ENCODE measurements around the gene NHLRC3. TPM values are rescaled to one million over a fixed set of nuclear protein-coding genes. Genes with fewer than 3 reads are reported as not detected.
A peak's percentile ranks its signal among the peaks of the same experiment; 100 is the strongest.

Gene NHLRC3
- total RNA-seq, 4 donors from 2014 or later = 11.6 to 25.5 (median 20.9) TPM

DNA sequence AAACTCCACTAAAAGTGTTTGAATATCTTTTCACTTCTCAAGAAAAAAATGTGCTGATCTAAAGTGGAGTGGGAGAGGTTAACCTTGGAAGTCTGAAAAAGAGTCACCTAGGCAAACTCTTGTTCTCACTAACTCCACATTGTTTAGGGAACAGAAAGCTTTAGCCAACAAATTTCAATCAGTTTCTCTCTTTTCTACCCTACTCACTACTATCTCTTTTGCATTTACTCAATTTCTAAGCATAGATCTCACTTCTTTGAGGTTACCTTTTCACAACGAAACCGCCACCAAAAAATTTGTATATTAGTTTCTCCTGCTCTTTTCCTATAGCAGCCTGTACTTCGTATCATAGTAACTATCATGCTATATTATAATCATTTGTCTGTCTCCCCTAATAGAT is 6.3 kb downstream of the NHLRC3 start:
- no peak for DNase-seq
- H3K27ac ChIP-seq = no peak overlapping the region
- H3K4me3 ChIP-seq = no peak overlapping the region
- H3K9me3 ChIP-seq = no peaks in the 10 kb centered on the region
- H3K36me3 ChIP-seq = peaks cover 0 to 10% (median 0%) of the 10 kb centered on the region in 3 donors
- no peaks in the 10 kb centered on the region for H3K27me3 ChIP-seq
- TF ChIP-seq, protein P1, sequence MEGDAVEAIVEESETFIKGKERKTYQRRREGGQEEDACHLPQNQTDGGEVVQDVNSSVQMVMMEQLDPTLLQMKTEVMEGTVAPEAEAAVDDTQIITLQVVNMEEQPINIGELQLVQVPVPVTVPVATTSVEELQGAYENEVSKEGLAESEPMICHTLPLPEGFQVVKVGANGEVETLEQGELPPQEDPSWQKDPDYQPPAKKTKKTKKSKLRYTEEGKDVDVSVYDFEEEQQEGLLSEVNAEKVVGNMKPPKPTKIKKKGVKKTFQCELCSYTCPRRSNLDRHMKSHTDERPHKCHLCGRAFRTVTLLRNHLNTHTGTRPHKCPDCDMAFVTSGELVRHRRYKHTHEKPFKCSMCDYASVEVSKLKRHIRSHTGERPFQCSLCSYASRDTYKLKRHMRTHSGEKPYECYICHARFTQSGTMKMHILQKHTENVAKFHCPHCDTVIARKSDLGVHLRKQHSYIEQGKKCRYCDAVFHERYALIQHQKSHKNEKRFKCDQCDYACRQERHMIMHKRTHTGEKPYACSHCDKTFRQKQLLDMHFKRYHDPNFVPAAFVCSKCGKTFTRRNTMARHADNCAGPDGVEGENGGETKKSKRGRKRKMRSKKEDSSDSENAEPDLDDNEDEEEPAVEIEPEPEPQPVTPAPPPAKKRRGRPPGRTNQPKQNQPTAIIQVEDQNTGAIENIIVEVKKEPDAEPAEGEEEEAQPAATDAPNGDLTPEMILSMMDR (IDR thresholded peaks at IDR 0.05) = no peak
- TF ChIP-seq POLR2A (IDR thresholded peaks at IDR 0.05) = no peak
- peaks cover 0 to 2% (median 0%) of the 10 kb centered on the region in 4 donors for H3K4me1 ChIP-seq

DNA sequence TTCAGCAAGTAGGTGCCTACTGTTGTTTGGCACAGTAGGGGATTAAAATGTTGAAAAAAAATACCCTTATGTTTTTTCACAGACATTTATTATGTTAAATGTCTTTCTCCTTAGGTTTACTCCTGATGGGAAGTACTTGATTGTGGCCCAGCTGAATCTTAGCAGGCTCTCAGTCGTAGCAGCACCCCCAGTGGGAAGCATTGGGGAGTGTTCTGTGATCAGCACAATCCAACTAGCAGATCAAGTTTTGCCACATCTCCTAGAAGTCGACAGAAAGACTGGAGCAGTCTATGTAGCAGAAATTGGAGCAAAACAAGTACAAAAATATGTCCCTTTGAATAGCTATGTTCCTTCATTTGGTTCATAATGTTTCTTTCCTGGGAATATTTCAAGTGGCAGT is 9.3 kb downstream of the NHLRC3 start:
- Histone ChIP-seq H3K4me3 (no peak overlapping the region), H3K27me3 (no peaks in the 10 kb centered on the region), H3K9me3 (no peaks in the 10 kb centered on the region), H3K27ac (no peak overlapping the region), H3K4me1 (no peaks in the 10 kb centered on the region), H3K36me3 (peaks cover 0 to 10% (median 0%) of the 10 kb centered on the region in 3 donors)
- no peak for TF ChIP-seq POLR2A (IDR thresholded peaks at IDR 0.05)
- TF ChIP-seq, protein P1 (IDR thresholded peaks at IDR 0.05) = no peak
- no peak for DNase-seq

GRCh38 chr13:39048806-39049205 is 10.6 kb downstream of the NHLRC3 start:
- H3K36me3 ChIP-seq = peaks cover 0 to 10% (median 0%) of the 10 kb centered on the region in 3 donors
- H3K27me3 ChIP-seq = no peaks in the 10 kb centered on the region
- no peak overlapping the region for H3K27ac ChIP-seq
- TF ChIP-seq POLR2A (IDR thresholded peaks at IDR 0.05) = no peak
- TF ChIP-seq, protein P1 (IDR thresholded peaks at IDR 0.05) = no peak
- no peak for DNase-seq
- no peaks in the 10 kb centered on the region for H3K9me3 ChIP-seq
- no peaks in the 10 kb centered on the region for H3K4me1 ChIP-seq
- no peak overlapping the region for H3K4me3 ChIP-seq

GRCh38 chr13:39049274-39049673 is 11.0 kb downstream of the NHLRC3 start:
- Histone ChIP-seq H3K27me3 (no peaks in the 10 kb centered on the region), H3K9me3 (no peaks in the 10 kb centered on the region), H3K4me1 (no peaks in the 10 kb centered on the region), H3K27ac (no peak overlapping the region), H3K4me3 (no peak overlapping the region), H3K36me3 (peaks cover 0 to 7% (median 0%) of the 10 kb centered on the region in 3 donors)
- TF ChIP-seq, protein P1 (IDR thresholded peaks at IDR 0.05) = no peak
- no peak for TF ChIP-seq POLR2A (IDR thresholded peaks at IDR 0.05)
- DNase-seq = no peak

DNA sequence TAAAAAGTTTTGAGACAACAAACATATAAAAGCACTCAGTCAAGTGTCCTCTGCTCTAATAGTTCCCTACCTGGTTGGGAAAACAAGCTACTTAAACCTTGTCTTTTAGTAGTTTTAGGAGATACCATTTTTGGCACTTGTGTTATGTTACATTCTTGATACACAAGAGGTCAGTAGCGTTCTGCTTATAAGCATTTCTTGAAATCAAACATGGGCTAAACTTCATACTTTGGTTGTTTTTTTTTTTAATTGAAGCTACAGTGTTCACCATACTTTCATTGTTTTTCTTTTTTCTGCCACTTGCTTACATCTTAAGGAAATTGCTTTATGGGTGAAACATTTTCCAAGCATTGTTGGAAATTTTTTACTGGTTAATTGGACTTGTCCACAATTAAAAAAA is 12.9 kb downstream of the NHLRC3 start:
- Histone ChIP-seq H3K9me3 (no peaks in the 10 kb centered on the region), H3K4me3 (no peak overlapping the region), H3K4me1 (no peaks in the 10 kb centered on the region), H3K27me3 (no peaks in the 10 kb centered on the region), H3K27ac (no peak overlapping the region), H3K36me3 (peaks cover 0 to 3% (median 0%) of the 10 kb centered on the region in 3 donors)
- TF ChIP-seq POLR2A (IDR thresholded peaks at IDR 0.05) = no peak
- TF ChIP-seq, protein P1 (IDR thresholded peaks at IDR 0.05) = peak in 4 of 6 experiments; percentile 26 to 44 (median 32)
- DNase-seq = no peak

- no peak for DNase-seq
- no peak overlapping the region for H3K27ac ChIP-seq
- no peak for TF ChIP-seq POLR2A (IDR thresholded peaks at IDR 0.05)
- TF ChIP-seq, protein P1 (IDR thresholded peaks at IDR 0.05) = no peak
- H3K36me3 ChIP-seq = peaks cover 0 to 3% (median 0%) of the 10 kb centered on the region in 3 donors
- H3K4me1 ChIP-seq = no peaks in the 10 kb centered on the region
- H3K4me3 ChIP-seq = no peak overlapping the region
- H3K9me3 ChIP-seq = no peaks in the 10 kb centered on the region
- no peaks in the 10 kb centered on the region for H3K27me3 ChIP-seq
Observed at GRCh38 chr13:39052944-39053343, 14.7 kb downstream of the NHLRC3 start.
